HG03520 (cell line): ENCODE data around the gene PKM.
A peak's percentile ranks its signal among the peaks of the same experiment; 100 is the strongest.
"Not testable (repeated sequence)": the region's sequence is repeated elsewhere in the genome, so short reads cannot be mapped to it uniquely, and the experiment has no call there.

Source experiments
- ATAC-seq: cut with Tn5 transposase; IDR thresholded peaks from one replicate; pipeline ENCODE4 v1.9.1; 2021; ENCODE audit warnings: mild to moderate bottlenecking, moderate library complexity; ENCODE audit not compliant: unreplicated experiment

Gene PKM

GRCh38 chr15:72231066-72231832, at the start of gene PKM:
TSS of gene PKM (minus strand) at chr15:72231190. CDS start at chr15:72219097, 12,093 bp downstream.
- ATAC-seq, result peak; percentile 36

DNA sequence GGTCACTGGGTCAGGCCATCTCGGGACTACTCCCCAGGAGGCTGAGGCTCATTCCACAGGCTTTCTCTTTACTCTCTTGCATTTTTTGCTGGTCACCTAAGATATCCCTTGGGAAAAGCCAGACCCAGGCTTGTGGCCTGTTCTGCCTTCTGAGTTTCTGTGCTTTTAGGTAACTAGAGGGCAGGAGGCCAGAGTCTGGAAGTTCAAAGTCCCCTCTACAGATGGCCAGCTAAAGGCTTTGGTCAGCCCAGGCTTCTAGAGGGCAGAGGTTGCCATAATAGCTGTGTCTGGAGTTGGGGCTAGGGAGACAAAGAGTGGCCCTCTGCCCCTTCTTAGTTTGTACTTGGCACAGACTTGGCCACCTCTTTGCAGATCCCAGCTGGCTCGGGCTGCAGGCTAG, 49.8 kb upstream of the PKM start:
- no peak for ATAC-seq

GRCh38 chr15:72278737-72279136, 47.7 kb upstream of the PKM start:
- no peak for ATAC-seq

GRCh38 chr15:72276326-72276700, 45.3 kb upstream of the PKM start:
- no peak for ATAC-seq

DNA sequence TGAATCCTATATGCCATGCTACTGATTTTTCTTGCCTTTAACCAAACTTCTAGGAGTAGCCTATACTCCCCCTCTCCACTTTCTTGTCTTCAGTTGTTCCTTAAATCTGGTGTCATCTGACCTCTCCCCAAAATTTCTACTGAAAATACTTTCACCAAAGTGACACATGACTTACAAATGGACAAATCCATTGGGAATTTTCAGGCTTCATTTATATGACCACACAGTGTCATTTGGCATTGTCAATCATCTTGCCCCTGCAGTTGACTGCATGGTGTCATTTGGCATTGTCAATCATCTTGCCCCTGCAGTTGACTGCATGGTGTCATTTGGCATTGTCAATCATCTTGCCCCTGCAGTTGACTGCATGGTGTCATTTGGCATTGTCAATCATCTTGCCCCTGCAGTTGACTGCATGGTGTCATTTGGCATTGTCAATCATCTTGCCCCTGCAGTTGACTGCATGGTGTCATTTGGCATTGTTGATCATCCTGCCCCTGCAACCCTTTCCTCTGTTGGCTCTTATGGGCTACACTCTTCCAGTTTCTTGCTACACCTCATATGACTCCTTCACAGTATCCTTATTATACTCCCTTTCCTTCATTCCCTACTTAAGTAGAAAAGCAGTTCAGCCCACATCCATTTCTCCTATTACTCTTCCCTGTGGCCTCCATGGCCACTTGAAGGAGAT, 44.8 kb upstream of the PKM start:
- not testable (repeated sequence) for ATAC-seq

GRCh38 chr15:72272997-72273352, 42.0 kb upstream of the PKM start:
- no peak for ATAC-seq

DNA sequence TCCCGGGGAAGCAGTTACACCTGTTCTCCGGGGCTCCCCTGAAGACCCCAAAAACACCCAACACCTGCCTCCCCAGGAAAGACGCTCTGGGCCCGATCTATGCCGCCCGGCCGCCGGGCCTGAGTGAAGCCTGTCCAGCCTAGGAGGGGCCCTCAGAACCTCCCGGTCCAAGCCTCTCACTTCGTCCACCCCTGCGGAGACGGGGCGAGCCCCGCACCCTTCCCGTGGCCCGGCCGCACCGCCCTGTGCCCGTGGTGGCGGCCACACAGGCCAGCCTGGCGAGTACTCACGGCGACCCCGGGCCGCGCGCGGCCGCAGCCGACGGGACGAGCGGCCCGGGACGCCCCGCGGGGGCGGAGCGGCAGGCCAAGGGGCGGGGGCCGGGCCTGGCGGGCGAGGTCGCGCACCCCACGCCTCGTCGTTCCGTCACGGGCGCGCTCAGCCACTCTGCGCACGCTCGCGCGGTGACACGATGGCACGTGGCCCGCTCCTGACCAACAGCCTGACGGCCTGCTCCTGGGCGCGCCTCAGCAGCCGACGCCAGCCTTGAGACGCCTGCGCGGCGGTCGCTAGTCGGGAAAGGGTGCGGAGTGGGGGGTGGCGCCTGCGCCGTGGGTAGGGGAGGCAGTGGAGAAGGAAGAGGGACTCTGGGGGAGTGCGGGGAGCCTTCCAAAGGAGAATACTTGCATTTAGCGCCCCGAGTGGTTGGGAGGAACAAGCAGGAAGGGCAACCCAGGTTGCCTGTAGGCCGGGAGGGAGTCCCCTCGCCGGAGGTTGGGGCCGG, 41.4 kb upstream of the PKM start, which contains the start of gene PARP6:
PARP6 (minus strand) TSS at position 342 of the 784 bp plus-strand sequence. CDS start 5,077 bp downstream, outside the sequence.
- ATAC-seq, result peak; percentile 94

GRCh38 chr15:72271895-72272212, 40.9 kb upstream of the PKM start:
- ATAC-seq, result no peak

DNA sequence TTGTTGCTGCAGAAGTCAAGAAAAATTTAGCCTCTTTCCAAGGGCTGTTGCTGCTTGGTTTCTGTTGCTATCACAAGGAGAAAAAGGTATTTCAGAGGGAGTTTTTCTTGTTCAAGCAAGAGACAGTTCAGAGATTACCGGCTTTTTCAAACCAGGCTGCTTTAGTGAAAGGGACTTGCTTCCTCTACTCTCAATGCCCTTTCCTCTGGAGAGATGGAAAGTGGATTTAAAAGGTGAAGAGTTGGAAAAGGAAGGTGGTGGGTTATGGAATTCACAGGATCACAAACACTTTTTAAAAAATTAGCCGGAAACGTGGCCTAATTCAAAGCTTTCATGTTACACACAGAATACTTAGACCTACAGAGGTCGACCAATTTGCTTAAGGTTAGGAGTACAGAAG, 40.2 kb upstream of the PKM start:
- no peak for ATAC-seq

- no peak for ATAC-seq
Observed at GRCh38 chr15:72269739-72270138, 38.7 kb upstream of the PKM start.

GRCh38 chr15:72265031-72265430, 34.0 kb upstream of the PKM start:
- ATAC-seq, result no peak

- no peak for ATAC-seq
Observed at GRCh38 chr15:72252663-72253299, 21.8 kb upstream of the PKM start.

DNA sequence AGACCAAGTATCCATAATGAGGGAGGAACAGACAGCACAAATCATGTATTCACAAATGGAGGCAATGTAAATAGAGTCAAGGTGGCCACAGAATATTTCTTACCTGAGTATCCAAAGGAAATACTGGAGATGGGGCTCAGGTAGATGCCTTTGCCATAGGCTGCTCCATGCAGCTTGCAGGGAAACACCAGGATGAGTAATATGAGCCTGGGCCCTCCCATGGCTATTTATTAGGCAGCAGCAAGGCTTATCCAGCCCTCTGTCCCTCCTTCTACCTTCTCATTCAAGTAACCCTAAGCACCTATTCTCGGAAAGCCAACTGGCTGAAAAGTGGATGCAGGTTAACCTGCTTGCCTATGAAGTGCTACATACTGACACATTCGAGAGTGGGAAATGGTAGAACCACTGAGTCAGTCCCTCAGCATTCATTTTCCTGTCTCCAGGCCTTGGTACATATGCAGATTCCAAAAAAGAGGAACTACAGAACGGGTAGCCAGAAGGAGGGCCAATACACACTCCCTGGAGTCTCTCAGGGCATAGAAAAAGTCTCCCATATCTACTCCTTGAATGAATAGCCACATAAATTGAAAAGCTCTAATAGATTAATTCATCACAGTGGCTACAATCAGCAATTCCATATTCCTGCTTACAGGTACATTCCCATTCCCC, 18.3 kb upstream of the PKM start:
- no peak for ATAC-seq

DNA sequence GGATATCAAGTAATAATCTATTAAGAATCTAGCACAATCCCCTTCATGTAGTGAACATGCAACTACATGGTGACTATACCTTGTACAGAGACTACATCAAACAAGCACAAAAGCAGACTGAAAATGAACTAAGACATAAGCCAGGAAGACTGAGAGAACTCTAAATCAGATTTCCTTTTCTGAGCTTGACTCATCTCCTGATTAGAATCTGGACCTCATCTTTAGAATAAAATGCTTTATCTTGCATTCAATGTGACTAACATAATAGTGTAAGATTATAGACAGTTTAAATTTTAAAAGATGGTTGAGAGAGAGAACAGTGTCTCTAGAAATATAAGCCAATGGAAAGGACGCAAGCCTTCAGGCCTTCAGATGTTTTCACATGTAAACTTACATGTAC, 17.5 kb upstream of the PKM start:
- no peak for ATAC-seq

DNA sequence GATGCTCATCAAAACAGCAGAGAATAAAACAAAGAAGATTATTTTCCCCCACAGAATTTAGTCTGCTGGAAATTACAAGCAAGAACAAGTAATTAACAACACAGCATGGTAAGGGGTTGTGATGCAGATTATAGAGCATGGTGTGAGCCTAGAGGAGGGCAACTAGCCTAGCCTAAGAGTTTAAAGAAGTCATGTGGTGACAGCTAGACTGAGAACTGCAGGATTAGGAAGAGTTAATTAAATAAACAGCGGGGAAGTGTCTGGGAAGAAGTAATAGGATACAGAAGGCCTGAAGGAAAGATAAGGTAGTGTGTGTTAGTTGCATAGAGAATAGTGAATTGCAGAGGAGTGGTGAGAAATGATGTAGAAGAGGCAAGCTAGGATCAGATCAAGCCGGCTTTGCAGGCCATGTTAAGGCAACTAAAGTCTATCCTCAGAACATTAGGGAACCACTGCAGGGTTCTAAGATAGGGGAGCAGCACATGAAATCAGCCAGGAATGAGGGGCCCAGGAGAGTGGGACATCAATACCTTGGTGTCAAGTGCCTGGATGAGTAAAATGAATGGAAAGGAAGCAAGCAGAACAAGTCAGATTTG, 11.9 kb upstream of the PKM start:
- ATAC-seq, result no peak

- no peak for ATAC-seq
Observed at GRCh38 chr15:72239652-72240051, 8.7 kb upstream of the PKM start.

GRCh38 chr15:72238586-72238985, 7.6 kb upstream of the PKM start:
- no peak for ATAC-seq

DNA sequence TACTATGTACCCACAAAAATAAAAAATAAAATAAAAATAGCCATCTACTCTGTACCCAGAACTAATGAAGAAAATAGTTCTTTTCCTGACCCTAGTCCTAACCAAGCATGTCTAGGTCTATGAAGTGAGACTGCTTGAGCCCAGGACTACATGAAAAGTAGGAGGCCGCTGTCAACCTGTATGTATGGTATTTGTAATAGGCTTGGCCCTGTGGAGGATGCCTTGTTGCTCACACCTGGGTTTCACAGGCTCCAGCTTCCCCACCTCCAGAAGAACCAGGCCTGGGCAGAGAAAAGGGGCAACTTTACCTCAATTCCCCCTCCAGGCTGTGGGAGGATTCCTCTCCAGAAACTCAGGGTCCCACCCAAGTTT, 6.8 kb upstream of the PKM start:
- ATAC-seq, result no peak

DNA sequence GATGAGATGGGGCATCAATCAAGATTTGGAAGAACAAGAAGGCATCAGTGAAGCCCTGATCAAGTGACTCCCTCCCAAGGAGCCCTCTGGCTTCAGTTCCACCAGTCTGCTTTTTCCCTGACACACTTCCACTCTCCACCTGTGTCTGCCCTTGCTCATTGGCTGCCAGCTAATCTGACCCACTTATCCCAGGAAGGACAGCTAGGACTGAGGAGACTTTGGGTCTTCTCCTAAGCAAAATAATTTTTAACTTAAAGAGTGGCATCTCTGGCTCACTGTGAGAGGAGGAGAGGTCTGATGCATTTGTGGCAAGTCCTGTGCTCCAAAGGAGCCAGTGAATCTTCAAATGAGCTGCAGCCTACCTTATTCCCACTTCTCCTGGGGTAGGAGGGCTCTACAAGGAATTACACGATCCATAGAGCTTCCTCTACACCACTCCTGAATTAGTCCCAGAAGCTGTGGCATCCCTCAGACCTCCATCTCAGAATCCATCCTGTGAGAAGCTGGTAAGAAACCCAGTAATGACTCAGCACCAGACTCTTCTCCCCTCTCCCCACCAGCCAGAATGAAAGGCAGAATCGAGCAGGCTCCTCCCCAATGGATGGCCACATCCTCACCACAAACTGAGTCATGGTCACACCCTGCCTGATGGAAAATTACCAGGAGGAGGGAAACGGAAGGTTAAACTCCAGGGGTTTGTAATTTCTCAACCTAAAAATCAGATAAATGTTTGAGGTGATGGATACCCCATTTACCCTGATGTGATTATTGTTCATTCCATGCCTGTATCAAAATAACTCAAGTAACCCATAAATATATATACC, 6.3 kb upstream of the PKM start:
- peak; percentile 69 for ATAC-seq
